HG02938 (cell line): ENCODE results near the gene CKMT2.

Source experiments
- ATAC-seq: cut with Tn5 transposase; IDR thresholded peaks from one replicate; pipeline ENCODE4 v1.9.1; 2021; ENCODE audit warnings: mild to moderate bottlenecking, moderate library complexity; ENCODE audit not compliant: unreplicated experiment

Gene CKMT2

GRCh38 chr5:81302596-81302995 lies 69.5 kb downstream of the CKMT2 start:
- no peak for ATAC-seq

DNA sequence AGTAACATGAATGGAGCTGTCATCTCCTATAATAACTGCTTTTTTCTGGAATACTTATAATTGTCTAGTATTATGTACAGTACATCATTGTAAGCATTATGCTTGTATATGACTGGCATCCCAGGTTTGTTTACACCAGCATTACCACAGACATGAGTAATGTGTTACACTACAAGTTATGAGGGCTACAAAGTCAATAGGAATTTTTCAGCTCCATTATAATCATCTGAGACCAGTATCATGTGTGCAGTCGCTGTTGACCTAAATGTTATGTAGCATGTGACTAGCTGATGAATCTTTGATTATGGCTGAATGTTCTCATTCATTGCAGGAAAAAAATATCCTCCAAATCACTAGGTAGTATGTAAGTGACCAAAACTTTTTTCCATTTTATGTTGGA lies 70.4 kb downstream of the CKMT2 start:
- no peak for ATAC-seq

- ATAC-seq = no peak
Observed at GRCh38 chr5:81305785-81306184, 72.7 kb downstream of the CKMT2 start.

GRCh38 chr5:81308836-81309235 lies 75.7 kb downstream of the CKMT2 start:
- no peak for ATAC-seq

- no peak for ATAC-seq
Observed at GRCh38 chr5:81310402-81311063, 77.4 kb downstream of the CKMT2 start.

GRCh38 chr5:81313278-81313677 lies 80.2 kb downstream of the CKMT2 start:
- no peak for ATAC-seq

GRCh38 chr5:81313686-81314085 lies 80.6 kb downstream of the CKMT2 start:
- no peak for ATAC-seq

- no peak for ATAC-seq
Observed at GRCh38 chr5:81314581-81314980, 81.5 kb downstream of the CKMT2 start.

DNA sequence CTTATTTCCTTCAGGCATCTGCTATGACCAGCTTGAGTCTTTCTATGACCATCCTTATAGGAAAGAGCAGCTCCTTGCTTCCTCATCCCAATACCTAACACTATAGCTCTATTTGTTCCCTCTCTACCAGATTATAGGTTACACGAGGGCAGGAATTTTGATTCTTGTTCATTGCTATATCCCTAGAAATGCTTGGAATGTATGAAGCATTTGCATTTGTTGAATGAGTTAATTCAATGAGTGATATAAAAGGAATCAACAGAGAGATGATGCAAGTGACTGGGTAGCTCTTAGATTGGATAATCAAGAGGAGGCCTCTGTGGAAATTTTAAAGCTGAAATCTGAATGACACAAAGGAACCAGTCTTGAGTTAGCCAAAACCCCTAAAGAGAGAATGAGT lies 82.2 kb downstream of the CKMT2 start:
- no peak for ATAC-seq

DNA sequence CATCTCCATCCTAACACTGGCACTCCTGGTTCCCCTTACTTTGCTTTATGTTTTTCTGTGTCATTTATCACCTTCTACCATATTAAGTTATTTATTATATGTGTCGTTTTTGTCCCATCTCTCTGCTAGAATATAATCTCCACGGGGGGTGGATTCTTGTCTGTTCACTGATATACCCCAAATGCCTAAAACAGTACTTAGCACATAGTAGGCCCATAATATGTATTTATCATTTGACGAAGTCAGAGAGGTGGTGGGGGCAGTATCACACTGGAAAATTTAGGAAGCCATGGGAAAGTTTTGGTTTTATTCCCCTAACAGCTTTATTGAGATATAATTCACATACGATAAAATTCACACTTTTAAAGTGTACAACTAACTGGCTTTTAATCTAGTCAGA lies 82.7 kb downstream of the CKMT2 start:
- ATAC-seq = no peak
